ENCODE data around the gene PTGDS.
A peak's percentile ranks its signal among the peaks of the same experiment; 100 is the strongest.

PTGDS gene

GRCh38 chr9:137014166-137014565, 36.9 kb downstream of the PTGDS start:
- no peak overlapping the region for H3K27ac ChIP-seq
- peaks cover 0 to 47% (median 0%) of the 10 kb centered on the region in 11 experiments; a peak in 1 of 22 replicates for H4K20me1 ChIP-seq
- peaks cover 44 to 83% (median 65%) of the 10 kb centered on the region in 11 experiments for H3K36me3 ChIP-seq
- no peak overlapping the region for H3K4me3 ChIP-seq
- H3K27me3 ChIP-seq = no peaks in the 10 kb centered on the region
- peaks cover 0 to 5% (median 0%) of the 10 kb centered on the region in 10 experiments; a peak in 1 of 20 replicates for H3K4me1 ChIP-seq
- no peak for TF ChIP-seq Cebpa-rat (IDR thresholded peaks at IDR 0.05)
- no peak overlapping the region for H3K4me2 ChIP-seq
- no peak overlapping the region for H3K9ac ChIP-seq
- no peaks in the 10 kb centered on the region for H3K9me3 ChIP-seq (replicated peaks in 1 of 11)

DNA sequence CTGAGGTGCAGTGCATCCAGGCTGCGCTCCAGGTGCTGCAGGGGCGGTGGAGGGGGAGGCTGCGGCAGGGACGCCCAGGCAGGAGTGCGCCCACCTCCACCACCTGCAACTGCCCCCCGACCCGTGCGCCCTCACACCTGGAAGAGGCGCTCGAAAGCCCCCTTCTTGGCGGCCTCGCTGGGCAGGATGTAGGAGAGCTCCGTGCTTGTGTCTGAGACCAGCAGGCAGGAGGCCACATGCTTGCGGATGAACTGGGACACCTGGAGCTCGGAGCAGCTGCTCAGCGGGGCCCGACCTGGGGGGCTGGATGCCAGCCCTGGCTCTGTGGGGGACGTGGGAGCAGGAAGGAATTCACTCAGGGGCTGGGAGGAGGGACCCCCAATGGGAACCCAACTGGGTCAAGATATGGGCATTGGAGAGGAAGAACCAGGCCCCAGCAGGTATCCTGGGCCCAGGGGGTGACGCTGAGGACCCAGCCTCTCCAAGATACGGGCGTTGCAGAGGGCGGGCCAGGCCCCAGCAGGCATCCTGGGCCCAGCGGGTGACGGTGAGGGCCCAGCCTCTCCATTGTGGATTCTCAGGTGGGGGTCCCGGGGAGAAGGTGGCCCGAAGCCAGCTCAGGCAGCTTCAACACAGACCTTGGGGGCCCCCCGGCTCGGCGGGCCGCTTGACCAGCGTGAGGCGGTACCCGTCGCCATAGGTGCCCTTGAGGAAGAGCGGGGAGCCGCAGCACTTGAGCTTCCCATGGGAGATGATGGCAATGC, 37.7 kb downstream of the PTGDS start:
- Histone ChIP-seq H4K20me1 (peaks cover 0 to 53% (median 0%) of the 10 kb centered on the region in 11 experiments; a peak in 1 of 22 replicates), H3K9me3 (replicated peaks in 1 of 11) (no peaks in the 10 kb centered on the region), H3K27ac (no peak overlapping the region), H3K4me1 (peaks cover 0 to 11% (median 6%) of the 10 kb centered on the region in 10 experiments; a peak in 8 of 20 replicates), H3K36me3 (peaks cover 42 to 80% (median 64%) of the 10 kb centered on the region in 11 experiments), H3K4me3 (no peak overlapping the region), H3K4me2 (no peak overlapping the region), H3K27me3 (no peaks in the 10 kb centered on the region), H3K9ac (no peak overlapping the region)
- TF ChIP-seq Cebpa-rat (IDR thresholded peaks at IDR 0.05) = no peak

GRCh38 chr9:137015540-137015930, 38.2 kb downstream of the PTGDS start:
- no peak overlapping the region for H3K27ac ChIP-seq
- H4K20me1 ChIP-seq = peaks cover 0 to 59% (median 0%) of the 10 kb centered on the region in 11 experiments; a peak in 1 of 22 replicates
- H3K4me1 ChIP-seq = peaks cover 0 to 12% (median 6%) of the 10 kb centered on the region in 10 experiments; a peak in 8 of 20 replicates
- no peaks in the 10 kb centered on the region for H3K27me3 ChIP-seq
- no peaks in the 10 kb centered on the region for H3K9me3 ChIP-seq (replicated peaks in 1 of 11)
- H3K4me3 ChIP-seq = no peak overlapping the region
- no peak overlapping the region for H3K4me2 ChIP-seq
- no peak for TF ChIP-seq Cebpa-rat (IDR thresholded peaks at IDR 0.05)
- no peak overlapping the region for H3K9ac ChIP-seq
- H3K36me3 ChIP-seq = peaks cover 42 to 84% (median 68%) of the 10 kb centered on the region in 11 experiments

- no peak for TF ChIP-seq Cebpa-rat (IDR thresholded peaks at IDR 0.05)
- H3K4me1 ChIP-seq = peaks cover 0 to 14% (median 6%) of the 10 kb centered on the region in 10 experiments; a peak in 8 of 20 replicates
- H4K20me1 ChIP-seq = peaks cover 0 to 63% (median under 1%) of the 10 kb centered on the region in 11 experiments; a peak in 8 of 22 replicates
- H3K27ac ChIP-seq = no peak overlapping the region
- no peak overlapping the region for H3K9ac ChIP-seq
- no peaks in the 10 kb centered on the region for H3K27me3 ChIP-seq
- peaks cover 42 to 87% (median 72%) of the 10 kb centered on the region in 11 experiments for H3K36me3 ChIP-seq
- no peak overlapping the region for H3K4me2 ChIP-seq
- no peaks in the 10 kb centered on the region for H3K9me3 ChIP-seq (replicated peaks in 1 of 11)
- H3K4me3 ChIP-seq = no peak overlapping the region
These were observed 38.7 kb downstream of the PTGDS start for GRCh38 chr9:137015976-137016375.

- Histone ChIP-seq H3K27ac (no peak overlapping the region), H3K4me3 (no peak overlapping the region), H3K9ac (no peak overlapping the region), H3K27me3 (no peaks in the 10 kb centered on the region), H3K4me1 (peaks cover 0 to 14% (median 6%) of the 10 kb centered on the region in 10 experiments; a peak in 8 of 20 replicates), H4K20me1 (peaks cover 0 to 68% (median 5%) of the 10 kb centered on the region in 11 experiments; a peak in 10 of 22 replicates), H3K4me2 (no peak overlapping the region), H3K9me3 (replicated peaks in 1 of 11) (no peaks in the 10 kb centered on the region), H3K36me3 (peaks cover 42 to 87% (median 69%) of the 10 kb centered on the region in 11 experiments)
- TF ChIP-seq Cebpa-rat (IDR thresholded peaks at IDR 0.05) = no peak
These were observed 39.1 kb downstream of the PTGDS start for GRCh38 chr9:137016436-137016835.

- TF ChIP-seq Cebpa-rat (IDR thresholded peaks at IDR 0.05) = no peak
- Histone ChIP-seq H4K20me1 (peaks cover 0 to 71% (median 7%) of the 10 kb centered on the region in 11 experiments; a peak in 10 of 22 replicates), H3K4me1 (peaks cover 0 to 14% (median 6%) of the 10 kb centered on the region in 10 experiments; a peak in 8 of 20 replicates), H3K4me2 (no peak overlapping the region), H3K4me3 (no peak overlapping the region), H3K36me3 (peaks cover 42 to 89% (median 69%) of the 10 kb centered on the region in 11 experiments), H3K27ac (no peak overlapping the region), H3K9me3 (replicated peaks in 1 of 11) (no peaks in the 10 kb centered on the region), H3K9ac (no peak overlapping the region), H3K27me3 (no peaks in the 10 kb centered on the region)
These were observed 39.8 kb downstream of the PTGDS start for GRCh38 chr9:137017071-137017470.

- TF ChIP-seq Cebpa-rat (IDR thresholded peaks at IDR 0.05) = no peak
- no peak overlapping the region for H3K4me2 ChIP-seq
- H3K27ac ChIP-seq = no peak overlapping the region
- H4K20me1 ChIP-seq = peaks cover 0 to 73% (median 10%) of the 10 kb centered on the region in 11 experiments; a peak in 10 of 22 replicates
- no peaks in the 10 kb centered on the region for H3K27me3 ChIP-seq
- H3K4me3 ChIP-seq = no peak overlapping the region
- H3K4me1 ChIP-seq = peaks cover 0 to 18% (median 8%) of the 10 kb centered on the region in 10 experiments; a peak in 10 of 20 replicates
- H3K9ac ChIP-seq = no peak overlapping the region
- H3K9me3 ChIP-seq (replicated peaks in 1 of 11) = no peaks in the 10 kb centered on the region
- H3K36me3 ChIP-seq = peaks cover 37 to 86% (median 64%) of the 10 kb centered on the region in 11 experiments
These were observed 40.6 kb downstream of the PTGDS start for GRCh38 chr9:137017791-137018497.

DNA sequence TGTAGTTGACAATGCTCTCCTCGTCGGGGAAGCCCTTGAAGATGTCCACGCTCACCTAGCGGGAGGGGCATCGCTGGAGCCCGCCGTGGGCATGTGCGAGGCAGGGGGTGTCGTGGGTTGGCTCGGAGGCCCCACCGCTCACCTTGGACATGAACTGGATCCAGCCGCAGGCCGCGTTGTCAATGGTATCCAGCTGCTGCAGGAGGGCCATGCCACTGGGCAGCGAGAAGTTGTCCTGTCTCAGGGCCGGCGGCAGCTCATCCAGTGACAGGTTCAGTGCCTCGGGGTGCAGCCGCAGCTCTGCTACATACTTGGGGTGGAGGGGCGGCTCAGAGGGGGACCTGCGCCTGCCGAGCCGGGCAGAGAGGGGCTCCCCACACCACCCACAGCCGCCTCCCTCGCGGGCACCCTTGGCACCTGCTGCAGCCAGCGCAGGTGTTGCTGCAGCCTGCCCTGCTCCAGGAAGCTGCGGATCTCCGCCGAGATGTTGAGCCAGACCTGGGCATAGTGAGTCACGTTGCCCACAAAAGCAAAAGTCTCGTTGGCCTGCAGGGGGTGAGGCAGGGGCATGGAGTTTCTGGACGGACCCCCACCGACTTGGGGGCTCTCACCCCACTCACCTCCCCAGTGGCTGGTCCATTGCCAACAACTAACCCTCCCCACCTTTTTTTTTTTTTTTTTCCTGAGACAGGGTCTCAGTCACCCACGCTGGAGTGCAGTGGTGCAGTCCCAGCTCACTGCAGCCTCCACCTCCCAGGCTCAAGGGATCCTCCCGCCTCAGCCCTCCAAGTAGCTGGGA, 41.7 kb downstream of the PTGDS start:
- H3K4me1 ChIP-seq = peaks cover 0 to 29% (median 12%) of the 10 kb centered on the region in 10 experiments; a peak in 13 of 20 replicates
- no peaks in the 10 kb centered on the region for H3K9me3 ChIP-seq (replicated peaks in 1 of 11)
- no peak overlapping the region for H3K27ac ChIP-seq
- H3K9ac ChIP-seq = no peak overlapping the region
- no peak for TF ChIP-seq Cebpa-rat (IDR thresholded peaks at IDR 0.05)
- H3K27me3 ChIP-seq = no peaks in the 10 kb centered on the region
- H4K20me1 ChIP-seq = peaks cover 0 to 78% (median 17%) of the 10 kb centered on the region in 11 experiments; a peak in 13 of 22 replicates
- H3K36me3 ChIP-seq = peaks cover 37 to 85% (median 60%) of the 10 kb centered on the region in 11 experiments
- no peak overlapping the region for H3K4me3 ChIP-seq
- peak overlapping the region in 2 of 11 experiments; percentile 18 to 35; a peak in 2 of 22 replicates for H3K4me2 ChIP-seq
